UCSD-AML1 (cell line): ENCODE measurements around the gene OR4D2.
A peak's percentile ranks its signal among the peaks of the same experiment; 100 is the strongest.

Source experiments
- DNase-seq: peaks from one replicate; lab custom pipeline; 2025; ENCODE audit not compliant: unreplicated experiment; lab: John Stamatoyannopoulos, UW

OR4D2 gene

DNA sequence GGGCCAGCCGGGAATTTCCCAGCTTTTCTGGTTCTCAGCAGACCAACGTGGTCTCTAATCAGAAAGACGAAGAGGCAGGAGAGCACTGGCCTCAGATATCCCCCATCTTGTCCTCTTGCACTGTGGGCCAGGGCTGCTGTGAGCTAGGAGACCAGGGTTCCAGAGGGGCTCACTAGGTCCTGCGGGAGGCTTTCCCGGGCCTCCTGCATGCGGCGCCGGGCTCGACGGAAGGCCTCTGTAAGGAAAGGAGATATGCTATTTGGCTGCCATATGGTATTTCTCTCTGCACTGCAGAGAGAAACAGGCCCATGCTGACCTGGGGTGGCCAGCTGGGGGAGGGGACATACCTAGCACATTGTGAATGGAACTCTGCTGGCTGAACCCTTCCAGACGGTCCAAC is 39.2 kb downstream of the OR4D2 start:
- DNase-seq = no peak

DNA sequence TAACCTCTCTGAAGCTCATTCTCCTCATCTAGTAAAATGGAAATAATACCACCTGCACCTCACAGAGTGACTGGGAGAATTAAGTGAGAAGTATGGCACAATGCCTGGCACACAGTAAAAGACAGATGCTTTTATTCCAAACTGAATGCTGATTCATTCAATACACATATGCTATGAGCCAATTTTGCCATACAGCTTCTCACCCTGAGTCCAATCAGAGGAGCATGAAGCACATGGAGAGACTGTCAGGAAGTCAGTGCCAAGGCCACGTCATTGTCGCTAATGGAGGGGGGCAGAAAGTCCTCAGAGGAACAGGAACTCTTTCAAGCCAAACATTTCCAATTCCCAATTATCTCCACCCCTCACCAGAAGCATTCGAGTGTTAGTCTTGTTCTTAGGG is 40.7 kb downstream of the OR4D2 start:
- no peak for DNase-seq

DNA sequence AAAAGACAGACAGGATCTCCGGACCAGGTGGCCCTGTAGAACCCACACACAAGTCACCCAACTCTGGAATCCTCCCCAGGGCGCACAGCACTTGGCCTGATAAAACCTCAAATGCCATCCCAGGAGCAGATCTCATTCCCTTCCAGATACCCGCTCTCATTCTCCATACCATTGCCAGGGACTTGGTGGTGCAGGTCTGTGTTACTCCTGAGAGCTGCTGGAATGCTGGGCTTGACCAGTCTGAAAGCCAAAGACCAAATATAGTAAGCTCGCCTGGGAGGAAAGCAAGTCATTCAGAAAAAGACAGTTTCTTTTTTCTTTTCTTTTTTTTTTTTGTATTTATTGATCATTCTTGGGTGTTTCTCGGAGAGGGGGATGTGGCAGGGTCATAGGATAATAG is 41.6 kb downstream of the OR4D2 start:
- no peak for DNase-seq

DNA sequence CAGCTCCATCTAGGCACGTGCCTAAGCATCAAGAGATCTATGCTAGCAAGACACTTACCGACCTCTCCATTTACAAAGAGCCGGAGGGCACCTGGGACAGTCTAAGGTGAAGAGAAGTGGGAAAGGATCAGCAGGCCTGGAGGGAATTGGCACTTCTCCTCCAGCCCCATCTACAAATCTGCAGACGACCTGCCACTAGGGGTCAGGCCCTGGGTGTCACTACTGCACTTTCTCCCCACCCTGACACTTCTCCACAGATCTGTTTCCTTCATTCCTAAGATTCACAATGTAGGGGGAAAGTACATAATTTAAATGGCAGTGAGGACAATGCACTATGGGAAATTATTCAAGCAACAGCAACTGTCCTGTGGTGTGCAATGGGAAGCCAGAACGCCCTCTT is 44.1 kb downstream of the OR4D2 start:
- DNase-seq = no peak

DNA sequence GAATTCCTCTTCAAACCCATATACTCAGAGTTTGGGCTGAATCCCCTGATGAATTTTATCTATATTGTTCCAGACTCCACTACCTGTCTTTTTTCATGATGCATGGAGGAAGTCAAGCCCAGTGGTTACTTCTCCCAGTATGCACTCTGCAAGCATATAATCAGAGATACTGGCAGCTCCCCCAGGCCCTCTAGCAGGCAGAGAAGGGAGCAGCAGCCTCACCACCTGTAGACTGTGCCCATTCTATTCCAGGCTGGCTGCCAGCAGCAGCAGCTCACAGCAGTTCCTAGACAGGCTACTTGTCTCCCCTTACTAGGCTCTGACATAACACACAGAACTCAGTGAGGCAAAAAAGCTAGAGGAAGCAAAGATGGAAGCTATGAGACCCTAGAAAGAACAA is 48.9 kb downstream of the OR4D2 start:
- no peak for DNase-seq

DNA sequence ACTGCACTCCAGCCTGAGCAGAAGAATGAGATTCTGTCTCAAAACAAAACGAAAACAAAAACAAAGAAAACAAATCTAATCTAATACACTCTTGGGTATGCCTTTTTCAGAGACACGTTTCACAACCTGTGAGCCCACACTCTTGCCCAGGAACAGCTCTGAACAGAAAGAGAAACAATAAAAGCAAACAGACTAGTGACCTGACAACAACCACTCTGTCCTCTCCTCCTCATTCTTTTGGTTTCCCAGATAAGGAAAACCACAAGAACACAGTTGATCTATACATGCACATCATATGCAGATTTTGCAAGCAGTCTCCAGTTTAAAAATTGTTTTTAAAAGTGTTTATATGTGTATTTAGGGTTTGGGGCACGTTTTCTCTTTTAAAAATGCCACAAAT is 51.0 kb downstream of the OR4D2 start:
- DNase-seq = no peak

DNA sequence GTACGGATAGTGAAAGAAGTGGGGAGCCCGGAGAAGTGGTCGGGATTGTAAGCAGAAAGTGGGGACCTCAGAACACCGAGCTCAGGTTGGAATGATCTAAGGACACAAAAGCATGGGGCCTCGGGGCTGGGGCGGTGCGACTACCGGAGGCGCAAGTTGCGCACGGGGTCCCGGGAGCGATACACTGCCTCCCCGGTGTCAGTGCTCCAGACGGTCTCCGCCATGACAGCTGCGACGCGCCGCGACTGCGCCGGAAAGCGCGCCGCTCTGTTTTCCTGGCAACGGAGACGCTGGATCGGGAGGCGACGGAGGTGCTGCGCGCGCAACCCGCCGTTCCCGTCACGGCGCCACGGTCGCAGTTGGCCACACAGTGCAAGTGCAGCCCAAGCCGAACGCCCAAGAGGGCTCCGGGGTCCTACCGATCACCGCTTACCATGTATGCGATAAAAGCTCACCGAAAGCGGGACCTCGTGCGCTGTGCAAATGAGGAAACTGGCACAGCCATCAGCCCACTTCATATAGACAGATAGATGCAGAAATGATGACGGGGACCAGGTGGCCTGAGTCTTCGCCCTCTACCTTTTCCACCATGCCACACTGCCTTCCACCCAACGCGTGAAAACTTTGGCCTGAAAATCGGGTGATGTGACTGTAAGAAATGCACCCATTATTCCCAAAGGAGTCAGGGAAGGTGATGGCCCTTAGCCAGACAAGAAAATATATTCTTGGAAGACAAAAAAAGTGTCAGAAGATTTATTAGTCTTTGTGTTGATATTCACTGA is 52.4 kb downstream of the OR4D2 start, which contains the start of gene MKS1:
Gene MKS1, minus strand, starts transcription at position 249 of the 782 bp plus-strand sequence. Its CDS starts 25 bp downstream, at position 224.
- DNase-seq = peak; percentile 96

DNA sequence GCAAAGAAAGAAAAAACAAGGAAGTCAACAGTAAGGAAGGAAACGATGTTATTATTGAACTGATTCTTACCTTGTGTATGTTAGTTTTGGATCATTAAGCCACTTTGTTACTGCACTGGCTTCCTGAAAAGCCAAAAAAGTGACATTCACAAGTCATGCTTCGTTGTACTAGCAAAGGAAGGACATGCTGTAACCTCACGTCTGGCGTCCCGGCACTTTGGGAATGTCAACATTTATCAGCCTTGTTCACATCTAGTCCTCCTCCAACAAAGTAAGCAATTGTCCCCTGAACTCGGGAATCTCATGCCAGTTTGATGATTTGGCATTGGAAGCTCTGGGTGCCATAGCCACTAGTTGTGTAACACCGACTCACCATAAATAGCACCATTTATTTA is 53.0 kb downstream of the OR4D2 start:
- DNase-seq = no peak
